TTC549 (cell line): Measurements from ENCODE around the gene SLC2A14.
"Not testable (repeated sequence)": the region's sequence is repeated elsewhere in the genome, so short reads cannot be mapped to it uniquely, and the experiment has no call there.

Experiments used
- FAIRE-seq: peaks from 2 replicates; lab custom pipeline; 2012; peaks lifted over from hg19 to GRCh38; lab: Jason Lieb, UNC

Gene SLC2A14

GRCh38 chr12:7869137-7869536 is 3.6 kb downstream of the SLC2A14 start:
- no peak for FAIRE-seq

- FAIRE-seq, result no peak
Observed at GRCh38 chr12:7868391-7868790, 4.3 kb downstream of the SLC2A14 start.

DNA sequence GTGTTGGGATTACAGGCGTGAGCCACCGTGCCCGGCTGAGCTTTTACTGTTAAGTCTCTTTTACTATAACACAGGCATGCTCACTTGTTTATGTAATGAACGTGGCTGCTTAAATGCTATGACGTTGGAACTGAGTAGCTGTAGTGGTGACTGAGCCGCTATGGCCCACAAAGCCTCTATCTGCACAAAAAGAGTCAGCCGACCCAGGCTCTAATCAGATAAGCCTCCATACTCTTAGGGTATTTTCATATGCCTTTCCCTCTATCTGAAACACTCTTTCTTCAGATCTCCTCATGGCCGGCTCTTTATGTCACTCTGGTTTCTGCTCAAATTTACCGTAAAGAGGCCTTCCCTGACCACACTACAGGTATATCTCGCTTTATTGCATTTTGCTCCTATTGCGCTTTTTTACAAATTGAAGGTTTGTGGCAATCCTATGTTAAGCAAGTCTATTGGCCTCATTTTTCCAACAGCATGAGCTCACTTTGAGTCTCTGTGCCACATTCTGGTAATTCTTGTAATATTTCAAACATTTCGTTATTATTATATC is 8.0 kb downstream of the SLC2A14 start:
- FAIRE-seq, result no peak

- FAIRE-seq, result not testable (repeated sequence)
Observed at GRCh38 chr12:7862814-7863348, 9.8 kb downstream of the SLC2A14 start.

GRCh38 chr12:7862301-7862700 is 10.4 kb downstream of the SLC2A14 start:
- FAIRE-seq, result not testable (repeated sequence)

- no peak for FAIRE-seq
Observed at GRCh38 chr12:7859552-7859951, 13.2 kb downstream of the SLC2A14 start.

DNA sequence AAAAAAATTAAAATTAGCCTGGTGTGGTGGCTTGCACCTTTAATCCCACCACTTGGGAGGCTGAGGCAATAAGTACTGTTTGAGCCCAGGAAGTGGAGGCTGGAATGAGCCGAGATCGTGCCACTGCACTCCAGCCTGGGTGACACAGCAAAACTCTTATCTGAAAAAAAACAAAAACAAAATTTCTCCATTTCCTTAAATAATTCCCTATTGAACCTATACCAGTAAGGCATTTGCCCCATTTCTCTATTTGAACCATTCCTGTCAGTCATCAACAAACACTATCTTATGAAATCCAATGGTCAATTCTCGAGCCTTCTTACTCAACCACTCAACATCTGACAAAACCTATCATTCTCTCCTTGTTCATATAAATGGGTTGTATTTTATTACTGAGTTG is 14.7 kb downstream of the SLC2A14 start:
- no peak for FAIRE-seq

- FAIRE-seq, result no peak
Observed at GRCh38 chr12:7856516-7856915, 16.2 kb downstream of the SLC2A14 start.

- no peak for FAIRE-seq
Observed at GRCh38 chr12:7853557-7853956, 19.2 kb downstream of the SLC2A14 start.

GRCh38 chr12:7851622-7852081 is 21.1 kb downstream of the SLC2A14 start:
- not testable (repeated sequence) for FAIRE-seq

DNA sequence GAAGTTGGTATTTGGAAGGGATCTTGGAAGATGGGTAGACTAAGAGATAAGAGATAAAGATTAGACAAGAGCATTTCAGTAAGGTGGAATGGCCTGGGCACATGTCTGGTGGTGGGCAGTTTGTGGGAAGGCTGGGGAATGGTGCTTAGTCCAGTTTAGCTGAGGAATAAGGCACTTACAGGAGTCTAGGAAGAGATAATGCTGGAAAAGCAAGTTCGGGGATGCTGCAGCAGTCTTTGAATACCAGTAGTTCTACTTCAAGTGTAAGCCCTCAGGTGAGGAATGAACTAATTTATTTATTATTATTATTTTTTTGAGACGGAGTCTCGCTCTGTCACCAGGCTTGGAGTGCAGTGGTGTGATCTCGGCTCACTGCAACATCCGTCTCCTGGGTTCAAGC is 22.6 kb downstream of the SLC2A14 start:
- FAIRE-seq, result not testable (repeated sequence)

GRCh38 chr12:7848098-7848422 is 24.7 kb downstream of the SLC2A14 start:
- FAIRE-seq, result not testable (repeated sequence)

GRCh38 chr12:7847226-7848097 is 25.3 kb downstream of the SLC2A14 start:
- FAIRE-seq, result not testable (repeated sequence)

GRCh38 chr12:7844116-7844515 is 28.6 kb downstream of the SLC2A14 start:
- FAIRE-seq, result no peak

- not testable (repeated sequence) for FAIRE-seq
Observed at GRCh38 chr12:7843583-7843982, 29.1 kb downstream of the SLC2A14 start.

GRCh38 chr12:7843149-7843548 is 29.6 kb downstream of the SLC2A14 start:
- not testable (repeated sequence) for FAIRE-seq

- FAIRE-seq, result not testable (repeated sequence)
Observed at GRCh38 chr12:7842444-7842843, 30.3 kb downstream of the SLC2A14 start.

- not testable (repeated sequence) for FAIRE-seq
Observed at GRCh38 chr12:7839848-7840247, 32.9 kb downstream of the SLC2A14 start.

DNA sequence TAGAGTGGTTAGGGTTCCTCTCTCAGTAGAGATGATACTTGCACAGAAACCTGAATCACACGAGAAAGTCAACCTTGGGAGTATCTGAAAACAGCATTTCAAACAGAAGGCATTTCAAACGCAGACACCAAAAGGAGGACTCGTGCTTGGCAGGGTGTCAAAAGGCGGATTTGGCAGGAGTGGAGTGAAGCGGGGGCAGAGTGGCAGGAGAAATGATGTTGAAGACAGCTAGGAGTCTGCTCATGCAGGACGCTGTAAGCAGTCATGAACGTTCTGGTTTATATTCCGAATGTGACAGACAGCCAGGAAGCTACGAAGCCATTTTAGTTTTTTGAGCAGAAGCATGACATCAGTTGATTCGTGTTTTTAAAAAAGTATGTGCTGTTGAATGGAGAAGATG is 33.5 kb downstream of the SLC2A14 start:
- not testable (repeated sequence) for FAIRE-seq

DNA sequence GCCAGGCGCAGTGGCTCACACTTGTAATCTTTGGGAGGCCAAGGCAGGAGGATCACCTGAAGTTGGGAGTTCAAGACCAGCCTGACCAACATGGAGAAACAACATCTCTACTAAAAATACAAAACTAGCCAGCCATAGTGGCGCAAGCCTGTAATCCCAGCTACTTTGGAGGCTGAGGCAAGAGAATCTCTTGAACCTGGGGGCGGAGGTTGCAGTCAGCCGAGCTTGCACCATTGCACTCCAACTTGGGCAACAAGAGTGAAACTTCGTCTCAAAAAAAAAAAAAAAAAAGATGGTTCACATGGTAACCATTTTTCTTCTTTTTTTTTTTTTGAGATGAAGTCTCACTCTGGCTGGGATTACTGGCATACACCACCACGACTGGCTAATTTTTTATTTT is 35.3 kb downstream of the SLC2A14 start:
- no peak for FAIRE-seq

DNA sequence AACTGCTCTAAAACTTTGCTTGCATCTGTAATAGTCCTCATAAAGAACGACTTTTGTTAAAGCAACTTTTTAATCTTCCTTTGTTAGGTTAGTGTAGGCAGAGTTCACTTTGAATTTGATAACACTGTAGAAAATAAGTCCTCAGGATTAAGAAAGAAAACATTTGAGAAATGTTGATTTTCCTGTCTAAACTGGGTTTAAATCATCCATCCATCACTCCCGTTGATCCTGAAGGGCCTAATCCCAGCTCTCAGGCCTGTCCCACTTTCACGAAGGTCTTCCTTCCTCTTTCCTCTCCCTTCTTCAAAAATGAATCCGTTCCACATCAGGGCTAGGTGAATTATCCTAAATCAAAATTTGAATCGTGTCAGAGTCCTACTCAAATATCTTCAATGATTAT is 36.9 kb downstream of the SLC2A14 start:
- FAIRE-seq, result no peak

- FAIRE-seq, result no peak
Observed at GRCh38 chr12:7835116-7835515, 37.6 kb downstream of the SLC2A14 start.

- no peak for FAIRE-seq
Observed at GRCh38 chr12:7834701-7835100, 38.0 kb downstream of the SLC2A14 start.

GRCh38 chr12:7833831-7834230 is 38.9 kb downstream of the SLC2A14 start:
- FAIRE-seq, result no peak
